Calu3 (cell line): Measurements from ENCODE around the gene LYPD3. TPM values are rescaled to one million over a fixed set of nuclear protein-coding genes. Genes with fewer than 3 reads are reported as not detected.

Experiments
- BruUV-seq: library from RNA; stranded (reverse); fragments of 400-500 nt; replicated peaks from 2 replicates; lab custom pipeline; 2021; lab: Mats Ljungman, UMichigan
- CTCF ChIA-PET: fragments of 300-600 bp; sonication (Branson Sonifier 250); formaldehyde crosslinking; loops from one replicate; lab custom pipeline; 2022; ENCODE audit warnings: antibody characterized with exemption; lab: Charles Lee
- DNase-seq: peaks from one replicate; pipeline ENCODE4 v3.0.0; 2022
- H3K27ac Mint-ChIP-seq: one replicate; pipeline ENCODE4 v1.8.0; 2022; ENCODE audit warnings: mixed read lengths; ENCODE audit not compliant: unreplicated experiment
- H3K27me3 Mint-ChIP-seq: one replicate; pipeline ENCODE4 v1.8.0; 2022; ENCODE audit warnings: mixed read lengths; ENCODE audit not compliant: unreplicated experiment
- H3K36me3 Mint-ChIP-seq: one replicate; pipeline ENCODE4 v1.8.0; 2022; ENCODE audit warnings: mild to moderate bottlenecking, moderate library complexity, mixed read lengths; ENCODE audit not compliant: insufficient read depth, unreplicated experiment
- H3K4me1 Mint-ChIP-seq: one replicate; pipeline ENCODE4 v1.8.0; 2022; ENCODE audit warnings: mild to moderate bottlenecking, low read depth, mixed read lengths; ENCODE audit not compliant: unreplicated experiment
- H3K4me3 Mint-ChIP-seq: one replicate; pipeline ENCODE4 v1.8.0; 2022; ENCODE audit warnings: mild to moderate bottlenecking, low read depth, moderate library complexity, mixed read lengths; ENCODE audit not compliant: unreplicated experiment
- H3K9me3 Mint-ChIP-seq: one replicate; pipeline ENCODE4 v1.8.0; 2022; ENCODE audit warnings: low read depth, mixed read lengths; ENCODE audit not compliant: unreplicated experiment
- CTCF ChIP-seq: fragments of 200-600 bp; IDR thresholded peaks from one replicate; pipeline ENCODE4 v1.8.0; 2022; ENCODE audit warnings: antibody characterized with exemption; ENCODE audit not compliant: unreplicated experiment
- intact Hi-C: fragments of 100-400 bp; cut with micrococcal nuclease; formaldehyde crosslinking; loops from one replicate; pipeline ENCODE4 v1.10.0; 2022; ENCODE audit not compliant: unreplicated experiment
- total RNA-seq: library from RNA; stranded (reverse); gene quantifications from 2 replicates; pipeline ENCODE4 v1.2.3, GENCODE V29; 2022

Gene LYPD3
- total RNA-seq, 1 experiment from 2014 or later, result 6.6 TPM

GRCh38 chr19:43474487-43474886 lies 9.1 kb upstream of the LYPD3 start:
- peak overlapping the region; percentile 86 for H3K4me3 Mint-ChIP-seq
- BruUV-seq, result no TSS peak

GRCh38 chr19:43471091-43471490 lies 5.7 kb upstream of the LYPD3 start:
- Mint-ChIP-seq H3K9me3 (no peaks in the 10 kb centered on the region), H3K36me3 (peaks cover 33% of the 10 kb centered on the region), H3K27me3 (no peaks in the 10 kb centered on the region), H3K4me3 (no peak overlapping the region), H3K4me1 (peaks cover 48% of the 10 kb centered on the region), H3K27ac (no peak overlapping the region)
- BruUV-seq, result no TSS peak
- DNase-seq, result no peak
- TF ChIP-seq CTCF, result no peak
- intact Hi-C loops, result no loop called here
- CTCF ChIA-PET, result interaction anchor here (0.6 kb wide), 1 partner anchor 11 kb away, joined by 5 read pairs; no protein-coding TSS in a partner anchor

More at GRCh38 chr19:43474487-43474886, 9.1 kb upstream of the LYPD3 start:
- CTCF ChIA-PET, result no interaction called here
- intact Hi-C loops, result no loop called here
- H3K27ac Mint-ChIP-seq, result peak overlapping the region; percentile 63
- no peaks in the 10 kb centered on the region for H3K9me3 Mint-ChIP-seq
- no peaks in the 10 kb centered on the region for H3K27me3 Mint-ChIP-seq
- H3K36me3 Mint-ChIP-seq, result peaks cover 35% of the 10 kb centered on the region
- DNase-seq, result no peak
- TF ChIP-seq CTCF, result no peak
- H3K4me1 Mint-ChIP-seq, result peaks cover 28% of the 10 kb centered on the region

GRCh38 chr19:43470288-43470687 lies 4.9 kb upstream of the LYPD3 start:
- Mint-ChIP-seq H3K4me1 (peaks cover 49% of the 10 kb centered on the region), H3K27me3 (no peaks in the 10 kb centered on the region), H3K9me3 (no peaks in the 10 kb centered on the region), H3K36me3 (peaks cover 33% of the 10 kb centered on the region), H3K27ac (no peak overlapping the region), H3K4me3 (no peak overlapping the region)
- CTCF ChIA-PET, result interaction anchor here (0.6 kb wide), 1 partner anchor 10 kb away, joined by 5 read pairs; no protein-coding TSS in a partner anchor
- intact Hi-C loops, result no loop called here
- DNase-seq, result no peak
- no peak for TF ChIP-seq CTCF
- no TSS peak for BruUV-seq

GRCh38 chr19:43469160-43469480 lies 3.7 kb upstream of the LYPD3 start:
- Mint-ChIP-seq H3K4me1 (peaks cover 50% of the 10 kb centered on the region), H3K36me3 (peaks cover 35% of the 10 kb centered on the region), H3K27me3 (no peaks in the 10 kb centered on the region), H3K27ac (no peak overlapping the region), H3K9me3 (no peaks in the 10 kb centered on the region), H3K4me3 (no peak overlapping the region)
- no TSS peak for BruUV-seq
- intact Hi-C loops, result no loop called here
- TF ChIP-seq CTCF, result no peak
- CTCF ChIA-PET, result no interaction called here
- no peak for DNase-seq
